OCI-LY7 (cell line): ENCODE data around the gene RIC8B. TPM values are rescaled to one million over a fixed set of nuclear protein-coding genes. Genes with fewer than 3 reads are reported as not detected.
A peak's percentile ranks its signal among the peaks of the same experiment; 100 is the strongest.

Experiments used
- BruUV-seq: library from RNA; stranded (reverse); fragments of 400-500 nt; replicated peaks from 2 replicates; lab custom pipeline; 2021; lab: Mats Ljungman, UMichigan
- CTCF ChIA-PET: fragments of 300-600 bp; sonication (Branson Sonifier 250); formaldehyde crosslinking; loops from one replicate; lab custom pipeline; 2022; ENCODE audit warnings: antibody characterized with exemption; ENCODE audit not compliant: unreplicated experiment; lab: Charles Lee
- POLR2A ChIA-PET: fragments of 300-600 bp; sonication (Branson Sonifier 250); formaldehyde crosslinking; loops from one replicate; lab custom pipeline; 2022; ENCODE audit warnings: antibody characterized with exemption; lab: Charles Lee
- DNase-seq: peaks from one replicate; pipeline ENCODE4 v3.0.0-alpha.2; 2015; ENCODE audit warnings: low spot score
- H2AFZ ChIP-seq: fragments of 200-600 bp; sonication (generic), shearing (Covaris generic); 2 replicates; pipeline ENCODE4 v1.6.1; 2014; ENCODE audit warnings: mild to moderate bottlenecking, antibody characterized with exemption, low read length, moderate library complexity
- H3K27ac ChIP-seq: fragments of 200-600 bp; sonication (generic); 2 replicates; pipeline ENCODE4 v1.5.1; 2014; ENCODE audit warnings: mixed run types, low read depth, mild to moderate bottlenecking, moderate library complexity, low read length, inconsistent platforms; ENCODE audit not compliant: poor library complexity, severe bottlenecking
- H3K36me3 ChIP-seq: fragments of 200-600 bp; sonication (generic); 2 replicates; pipeline ENCODE4 v1.6.1; 2014; ENCODE audit warnings: mild to moderate bottlenecking, antibody characterized with exemption, low read length, moderate library complexity, mixed read lengths; ENCODE audit not compliant: insufficient read depth
- H3K4me1 ChIP-seq: fragments of 200-600 bp; sonication (generic); 2 replicates; pipeline ENCODE4 v1.5.1; 2014; ENCODE audit warnings: mild to moderate bottlenecking, low read length; ENCODE audit not compliant: insufficient read depth, poor library complexity, severe bottlenecking
- H3K4me2 ChIP-seq: fragments of 200-600 bp; sonication (generic); 2 replicates; pipeline ENCODE4 v1.6.1; 2014; ENCODE audit warnings: mild to moderate bottlenecking, low read length
- H3K4me3 ChIP-seq: fragments of 200-600 bp; sonication (generic); 2 replicates; pipeline ENCODE4 v1.5.1; 2014; ENCODE audit warnings: mild to moderate bottlenecking, low read depth, low read length; ENCODE audit not compliant: poor library complexity, severe bottlenecking
- H3K79me2 ChIP-seq: fragments of 200-600 bp; sonication (generic); 2 replicates; pipeline ENCODE4 v1.6.1; 2016; ENCODE audit warnings: low read depth, mild to moderate bottlenecking, low read length, moderate library complexity, mixed read lengths; ENCODE audit not compliant: insufficient read depth
- H3K9me2 ChIP-seq: fragments of 200-600 bp; sonication (generic); 2 replicates; pipeline ENCODE4 v1.6.1; 2016; ENCODE audit warnings: mild to moderate bottlenecking, low read length, mixed read lengths; ENCODE audit not compliant: insufficient read depth
- H3K9me3 ChIP-seq: fragments of 200-600 bp; sonication (generic); 2 replicates; pipeline ENCODE4 v1.6.1; 2014; ENCODE audit warnings: mild to moderate bottlenecking, mixed run types, low read length, mixed read lengths
- H4K20me1 ChIP-seq: fragments of 200-600 bp; sonication (generic); 2 replicates; pipeline ENCODE4 v1.6.1; 2014; ENCODE audit warnings: mild to moderate bottlenecking, antibody characterized with exemption, low read length, moderate library complexity, mixed read lengths; ENCODE audit not compliant: insufficient read depth
- CTCF ChIP-seq: fragments of 200-600 bp; sonication (generic); conservative IDR thresholded peaks from 2 replicates; pipeline ENCODE4 v1.5.1; 2014; ENCODE audit warnings: mild to moderate bottlenecking, antibody characterized with exemption, low read length, moderate library complexity, mixed read lengths
- EZH2phosphoT487 ChIP-seq: fragments of 200-600 bp; sonication (generic); IDR thresholded peaks from 2 replicates; pipeline ENCODE4 v1.6.1; 2018; ENCODE audit warnings: low read depth, borderline replicate concordance, mild to moderate bottlenecking, mixed run types, antibody characterized with exemption, low read length, moderate library complexity, mixed read lengths
- intact Hi-C: fragments of 100-400 bp; cut with micrococcal nuclease; formaldehyde crosslinking; loops from one replicate; pipeline ENCODE4 v1.10.0; 2022; ENCODE audit not compliant: unreplicated experiment
- total RNA-seq, 2 experiments: library from RNA; depleted of rRNA in 1 of 2; stranded (reverse); fragments of >200 nt in 1 of 2; shearing (Covaris generic) in 1 of 2; gene quantifications; 2 replicates each; pipeline ENCODE4 v1.2.3, GENCODE V29; 2014 to 2022

Gene RIC8B
- total RNA-seq, 2 experiments from 2014 or later = 9.6 TPM; not detected in 1

- intact Hi-C loops = no loop called here
- TF ChIP-seq CTCF (no peak), EZH2phosphoT487 (no peak)
- Histone ChIP-seq H3K36me3 (no peaks in the 10 kb centered on the region), H3K9me2 (no peaks in the 10 kb centered on the region), H3K4me2 (no peak overlapping the region), H3K4me1 (no peaks in the 10 kb centered on the region), H3K4me3 (no peak overlapping the region), H3K27ac (no peak overlapping the region), H2AFZ (no peak overlapping the region), H3K79me2 (no peaks in the 10 kb centered on the region), H4K20me1 (no peaks in the 10 kb centered on the region), H3K9me3 (no peaks in the 10 kb centered on the region)
- BruUV-seq = no TSS peak
- ChIA-PET POLR2A (no interaction called here), CTCF (no interaction called here)
- no peak for DNase-seq
Observed at GRCh38 chr12:106783515-106783914, 9.0 kb downstream of the RIC8B start.

- Histone ChIP-seq H3K27ac (no peak overlapping the region), H3K4me1 (no peaks in the 10 kb centered on the region), H4K20me1 (no peaks in the 10 kb centered on the region), H3K4me3 (no peak overlapping the region), H3K9me3 (no peaks in the 10 kb centered on the region), H3K9me2 (no peaks in the 10 kb centered on the region), H3K36me3 (no peaks in the 10 kb centered on the region), H2AFZ (no peak overlapping the region), H3K79me2 (no peaks in the 10 kb centered on the region), H3K4me2 (no peak overlapping the region)
- no peak for TF ChIP-seq EZH2phosphoT487
- TF ChIP-seq CTCF = peak; percentile 71
- CTCF ChIA-PET = interaction anchor here (0.6 kb wide), 1 partner anchor 51 kb away, joined by 3 read pairs; no protein-coding TSS in a partner anchor
- POLR2A ChIA-PET = interaction anchor here (0.9 to 1.4 kb wide), 4 partner anchors 9 to 25 kb away, joined by 3 to 5 read pairs (median 5); no protein-coding TSS in a partner anchor
- DNase-seq = peak; percentile 21
- BruUV-seq = no TSS peak
- intact Hi-C loops = no loop called here
Observed at GRCh38 chr12:106790020-106790419, 15.5 kb downstream of the RIC8B start.

GRCh38 chr12:106791531-106791930 is 17.0 kb downstream of the RIC8B start:
- H3K4me1 ChIP-seq = no peaks in the 10 kb centered on the region
- H3K9me3 ChIP-seq = no peaks in the 10 kb centered on the region
- ChIA-PET POLR2A (interaction anchor here (1.3 kb wide), 1 partner anchor 10 kb away, joined by 5 read pairs; no protein-coding TSS in a partner anchor), CTCF (no interaction called here)
- no peaks in the 10 kb centered on the region for H4K20me1 ChIP-seq
- H2AFZ ChIP-seq = no peak overlapping the region
- intact Hi-C loops = no loop called here
- no peaks in the 10 kb centered on the region for H3K79me2 ChIP-seq
- no TSS peak for BruUV-seq
- no peak for TF ChIP-seq CTCF
- TF ChIP-seq EZH2phosphoT487 = no peak
- H3K27ac ChIP-seq = no peak overlapping the region
- H3K4me3 ChIP-seq = no peak overlapping the region
- no peaks in the 10 kb centered on the region for H3K9me2 ChIP-seq
- no peaks in the 10 kb centered on the region for H3K36me3 ChIP-seq
- no peak overlapping the region for H3K4me2 ChIP-seq
- DNase-seq = no peak
